Superior temporal gyrus (tissue), 1 donor: ENCODE measurements around the gene DDX10.
A peak's percentile ranks its signal among the peaks of the same experiment; 100 is the strongest.

Source experiments
- DNase-seq: peaks from one replicate; pipeline ENCODE4 v3.0.0-alpha.2; 2016; ENCODE audit errors: extremely low spot score

DDX10 gene

GRCh38 chr11:108938604-108939003, 273.7 kb downstream of the DDX10 start:
- no peak for DNase-seq

DNA sequence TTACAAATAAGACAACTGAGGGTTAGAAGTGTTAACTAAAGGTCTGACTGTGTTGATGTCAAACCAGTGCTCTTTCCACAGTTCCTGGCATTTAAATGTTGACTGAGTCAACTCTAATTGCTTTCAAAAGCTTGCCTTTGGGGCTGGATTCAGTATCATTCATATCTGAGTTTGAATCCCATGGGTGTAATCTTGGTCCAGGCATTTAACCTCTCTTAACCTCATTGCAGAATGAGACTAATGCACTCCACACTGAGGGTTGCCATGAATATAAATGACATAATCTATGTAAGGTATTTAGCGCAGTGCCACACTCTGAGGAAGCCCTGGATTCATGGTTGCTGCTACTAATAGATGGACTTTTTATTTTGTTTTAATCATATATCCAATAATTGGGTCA, 274.3 kb downstream of the DDX10 start:
- no peak for DNase-seq

GRCh38 chr11:108943853-108944252, 279.0 kb downstream of the DDX10 start:
- no peak for DNase-seq

DNA sequence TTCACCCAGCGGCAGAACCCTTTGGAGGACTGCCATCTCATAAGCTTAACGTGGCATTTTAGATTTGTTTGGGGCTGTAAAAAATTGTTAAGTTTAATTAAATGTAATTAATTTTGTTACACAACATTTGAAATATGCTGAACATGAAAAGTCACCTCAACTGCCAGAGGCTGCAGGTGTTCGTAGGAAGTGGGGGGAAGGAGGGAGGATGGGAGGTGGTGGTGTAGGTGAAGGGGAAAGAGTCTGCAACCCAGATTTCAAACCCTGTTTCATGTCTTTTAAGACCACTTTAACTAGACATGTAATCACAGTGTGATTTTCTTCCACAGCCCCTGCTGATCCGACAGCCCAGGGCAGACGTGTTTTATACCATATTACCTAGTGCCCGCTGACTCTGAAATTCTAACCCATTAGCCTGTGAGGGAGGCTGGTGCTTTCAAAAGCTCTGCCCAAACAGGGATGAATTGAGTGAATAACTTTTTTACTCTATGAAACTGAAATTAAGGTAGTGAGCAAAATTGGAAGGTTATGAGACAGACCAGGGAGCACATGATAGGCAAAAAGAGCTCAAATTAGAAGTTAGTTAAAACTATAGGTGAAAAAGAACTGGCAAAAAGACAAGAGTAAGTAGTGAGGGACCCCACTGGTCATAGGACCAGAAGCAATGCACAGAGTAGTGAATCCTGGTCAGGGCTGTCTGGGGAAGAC, 279.8 kb downstream of the DDX10 start:
- no peak for DNase-seq

DNA sequence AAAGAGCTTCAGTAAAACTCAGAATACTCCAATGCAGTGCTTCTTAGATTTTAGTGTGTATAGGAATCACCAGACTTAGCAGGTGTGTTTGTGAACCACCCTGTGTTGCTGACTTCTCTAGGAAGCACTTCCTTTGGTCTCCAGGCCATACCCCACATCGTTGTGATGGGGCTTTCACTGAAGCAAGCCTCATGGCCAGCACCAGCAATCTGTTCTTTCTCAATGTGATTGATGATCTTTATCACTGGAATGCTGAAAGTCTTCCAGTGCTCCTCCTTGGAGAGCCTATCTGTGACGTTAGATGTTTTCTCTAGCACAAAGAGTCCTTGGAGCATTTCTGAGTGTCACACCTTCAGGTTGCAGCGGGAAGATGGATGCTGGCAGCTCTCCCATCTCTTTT, 280.5 kb downstream of the DDX10 start:
- no peak for DNase-seq

GRCh38 chr11:108947654-108948570, 283.0 kb downstream of the DDX10 start:
- DNase-seq, result no peak

DNA sequence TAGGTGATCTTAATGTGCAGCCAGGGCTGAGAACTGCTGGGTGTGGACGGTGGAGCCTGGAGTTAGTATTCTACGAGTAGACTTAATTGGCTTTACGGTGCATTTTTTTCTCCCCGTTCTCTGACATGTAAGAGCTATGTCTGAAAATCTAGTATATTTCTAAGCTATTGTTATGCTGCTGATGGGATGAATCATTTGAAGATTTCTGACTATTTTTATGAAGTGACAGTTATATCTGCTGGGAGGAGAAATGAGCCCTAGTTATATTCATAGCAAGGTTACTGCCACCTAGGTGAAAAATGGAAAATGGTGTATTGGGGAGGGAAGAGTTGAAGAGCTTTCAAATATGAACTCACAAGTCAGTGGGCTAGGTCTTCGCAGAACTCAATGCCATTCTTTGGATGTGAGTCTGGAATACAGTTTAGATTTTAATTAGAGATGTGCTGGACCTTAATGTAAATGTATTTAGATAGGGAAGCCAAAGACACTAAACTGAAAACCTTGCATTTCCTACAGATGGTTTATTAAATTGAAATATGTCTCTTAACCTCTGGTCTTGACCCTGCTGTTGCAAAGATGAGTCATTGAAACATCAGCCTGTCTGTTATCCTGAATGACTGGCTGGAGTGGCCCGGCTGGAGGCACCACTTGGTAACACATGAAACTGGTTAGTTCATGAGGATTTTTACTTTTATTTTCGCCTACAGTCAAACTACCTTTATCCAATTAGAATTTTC, 293.7 kb downstream of the DDX10 start:
- DNase-seq, result no peak

DNA sequence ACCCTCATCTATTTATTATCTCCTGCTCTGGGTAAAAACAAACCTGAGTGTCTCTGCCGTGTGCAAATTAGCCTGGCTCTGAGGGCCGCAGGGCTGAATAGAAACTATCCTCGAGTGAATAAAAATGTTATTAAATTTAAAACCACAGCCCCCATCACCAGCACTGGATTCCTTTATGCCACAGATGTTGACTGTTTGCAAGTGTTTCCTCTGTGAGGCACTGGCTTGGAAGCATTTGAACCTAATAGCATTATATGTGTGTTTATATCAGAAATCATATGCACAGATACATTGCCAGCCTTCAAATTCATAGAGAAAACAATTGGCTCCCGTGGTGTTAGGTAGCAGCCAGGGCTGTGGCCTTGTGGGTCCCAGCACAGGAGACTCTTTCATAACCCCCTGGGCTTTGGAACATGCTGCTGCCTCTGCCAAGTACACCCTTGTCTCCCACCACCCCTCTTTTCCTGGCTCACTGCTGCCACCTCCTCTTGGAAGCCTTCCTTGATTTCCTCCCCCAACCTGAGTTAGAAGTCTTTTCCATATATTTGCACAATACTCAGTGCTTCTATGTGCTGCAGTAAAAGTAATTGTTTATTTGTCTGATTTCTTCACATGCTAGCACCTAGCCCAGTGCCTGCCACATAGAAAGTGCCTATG, 294.4 kb downstream of the DDX10 start:
- no peak for DNase-seq

DNA sequence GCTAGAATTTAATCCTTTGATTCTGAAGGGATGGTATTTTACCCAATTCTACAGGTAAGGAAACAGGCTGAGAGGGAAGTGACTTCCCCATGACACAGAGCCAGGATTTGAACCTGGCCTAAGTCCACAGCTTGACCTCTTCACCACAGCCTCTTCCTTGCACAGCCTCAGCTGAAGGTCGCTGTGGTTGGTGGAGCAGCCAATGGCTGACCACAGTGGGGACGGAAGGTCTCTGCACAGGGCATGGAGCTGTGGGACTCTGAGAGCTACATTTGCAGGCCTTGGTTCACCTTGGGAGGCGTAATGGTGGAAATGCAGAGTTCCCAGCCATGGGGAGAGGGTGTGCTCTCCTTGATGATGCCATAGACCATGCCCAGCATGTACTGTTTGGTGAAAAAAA, 295.0 kb downstream of the DDX10 start:
- DNase-seq, result no peak

GRCh38 chr11:108960501-108960900, 295.6 kb downstream of the DDX10 start:
- no peak for DNase-seq

GRCh38 chr11:108961095-108961494, 296.2 kb downstream of the DDX10 start:
- DNase-seq, result no peak

- no peak for DNase-seq
Measured at GRCh38 chr11:108963118-108963517, 298.2 kb downstream of the DDX10 start.

DNA sequence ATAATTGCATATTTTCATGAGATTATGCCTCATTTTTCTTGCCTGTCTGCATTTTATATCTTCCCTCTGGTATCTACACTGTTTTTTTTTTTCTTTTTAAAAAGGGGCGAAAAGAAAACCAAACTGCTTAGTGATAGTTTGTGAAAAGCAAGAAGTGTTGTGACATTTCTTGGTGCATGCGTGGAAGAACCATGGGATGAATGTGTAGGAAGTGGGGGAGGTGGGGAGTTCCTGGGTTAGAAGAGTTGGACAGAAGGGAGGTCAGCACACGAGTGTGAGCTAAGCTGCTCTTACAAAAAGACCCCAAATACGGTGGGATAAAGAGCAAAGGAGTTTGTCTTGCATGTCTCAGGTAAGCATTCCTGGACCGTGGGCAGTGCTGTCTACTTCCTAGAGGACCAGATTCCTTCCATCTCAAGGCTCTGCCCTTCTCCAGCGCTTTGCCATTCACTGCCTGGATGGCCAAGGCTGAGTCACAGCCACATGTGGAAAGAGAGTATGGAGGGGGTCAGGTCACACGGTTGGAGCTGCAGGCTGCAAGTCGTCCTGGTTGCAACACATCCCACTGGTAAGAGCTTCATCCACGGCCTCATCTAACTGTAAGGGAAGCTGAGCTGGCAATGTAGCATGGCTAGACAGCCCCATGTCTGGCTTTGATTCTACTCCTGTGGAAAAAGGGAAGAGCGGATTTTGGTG, 300.6 kb downstream of the DDX10 start:
- no peak for DNase-seq

DNA sequence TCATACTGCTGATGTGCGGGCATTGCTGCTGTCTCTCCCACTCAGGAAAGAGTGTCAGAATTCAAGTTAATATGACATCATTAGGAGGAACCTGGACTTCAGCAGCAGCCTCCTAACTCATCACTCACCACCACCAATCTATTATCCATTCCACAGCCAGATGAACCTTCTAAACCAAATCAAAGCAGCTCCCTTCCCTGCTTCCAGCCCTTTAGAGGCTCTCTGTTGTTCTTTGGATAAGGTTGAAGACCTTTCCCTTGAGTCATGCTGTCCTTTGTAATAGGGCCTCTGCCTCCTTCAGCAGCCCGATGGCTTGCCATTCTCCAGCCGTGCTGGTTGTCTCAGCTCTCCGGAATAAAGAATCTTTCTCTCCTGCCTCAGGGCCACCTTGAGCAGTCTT, 301.3 kb downstream of the DDX10 start:
- no peak for DNase-seq

DNA sequence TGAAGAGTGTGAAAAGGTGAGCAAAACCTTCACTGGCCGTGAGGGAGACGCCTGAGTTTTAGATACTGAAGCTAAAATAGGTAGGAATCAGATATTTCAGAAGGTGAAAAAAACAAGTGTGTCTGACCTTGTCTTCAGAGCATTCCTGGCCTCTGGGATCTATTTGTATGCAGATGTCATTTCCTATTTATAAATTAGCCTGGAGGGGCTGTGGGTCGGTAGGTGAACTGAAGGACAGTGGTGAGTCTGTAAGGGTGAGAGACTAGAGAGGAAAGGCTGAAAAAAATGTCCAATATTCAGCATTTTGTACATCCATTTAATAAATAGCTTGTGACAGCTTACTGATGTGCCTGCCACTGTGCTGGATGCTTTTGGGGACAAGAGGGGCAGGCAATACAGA, 302.1 kb downstream of the DDX10 start:
- DNase-seq, result no peak

DNA sequence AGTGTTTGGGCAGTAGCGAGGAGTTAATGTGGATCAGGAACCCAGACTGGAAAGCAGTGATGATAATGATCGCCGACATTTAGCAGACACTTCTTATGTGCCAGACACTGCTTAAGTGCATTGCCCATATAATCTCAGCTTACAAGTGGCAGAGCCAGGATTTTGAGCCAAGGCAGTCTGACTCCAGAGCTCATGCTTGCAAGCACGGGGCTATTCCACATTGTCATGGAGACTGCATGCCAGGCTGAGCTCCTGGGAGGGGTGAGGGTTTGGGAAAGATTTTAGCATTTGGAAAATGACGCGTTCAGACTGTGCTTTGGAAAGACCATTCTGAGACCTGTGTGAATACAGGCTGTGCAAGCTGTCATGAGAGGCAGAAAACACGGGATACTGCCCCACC, 302.7 kb downstream of the DDX10 start:
- peak; percentile 67 for DNase-seq

DNA sequence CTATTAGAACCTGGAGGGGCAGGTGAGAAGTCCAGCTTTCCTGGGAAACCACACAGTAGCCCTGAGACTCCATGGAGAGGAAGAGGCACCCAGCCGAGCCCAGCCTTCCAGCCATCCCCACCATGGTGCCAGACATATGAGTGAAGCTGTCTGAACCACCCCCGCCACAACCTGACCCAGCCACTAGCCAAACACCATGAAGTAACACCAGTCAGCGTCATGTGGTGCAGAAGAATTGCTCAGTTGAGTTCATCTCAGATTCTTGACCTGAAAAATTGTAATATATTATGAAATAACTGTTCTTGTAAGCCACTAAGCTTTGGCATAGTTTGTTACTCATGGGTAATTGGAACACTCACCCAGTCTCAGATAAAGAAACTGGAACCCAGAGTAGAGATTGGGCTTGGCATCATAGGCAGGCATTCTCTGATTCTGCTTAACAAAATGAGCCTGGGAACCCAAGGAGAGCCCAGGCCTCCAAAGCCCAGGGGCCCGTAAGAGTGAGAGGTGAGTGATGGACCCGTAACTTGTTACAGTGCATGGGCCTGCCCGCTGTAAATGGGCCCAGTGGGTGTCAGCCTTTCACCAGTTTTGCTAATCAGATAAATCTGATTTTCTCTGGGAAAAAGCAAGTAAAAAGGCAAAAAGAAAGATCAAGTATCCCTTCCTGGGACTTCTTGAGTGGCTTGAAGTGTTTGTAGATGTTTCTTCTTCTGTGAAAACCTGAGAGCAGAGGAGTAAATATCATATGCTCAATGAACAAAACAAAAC, 305.5 kb downstream of the DDX10 start:
- no peak for DNase-seq

- DNase-seq, result no peak
Measured at GRCh38 chr11:108973402-108974162, 308.7 kb downstream of the DDX10 start.

GRCh38 chr11:108975026-108975425, 310.2 kb downstream of the DDX10 start:
- DNase-seq, result no peak

DNA sequence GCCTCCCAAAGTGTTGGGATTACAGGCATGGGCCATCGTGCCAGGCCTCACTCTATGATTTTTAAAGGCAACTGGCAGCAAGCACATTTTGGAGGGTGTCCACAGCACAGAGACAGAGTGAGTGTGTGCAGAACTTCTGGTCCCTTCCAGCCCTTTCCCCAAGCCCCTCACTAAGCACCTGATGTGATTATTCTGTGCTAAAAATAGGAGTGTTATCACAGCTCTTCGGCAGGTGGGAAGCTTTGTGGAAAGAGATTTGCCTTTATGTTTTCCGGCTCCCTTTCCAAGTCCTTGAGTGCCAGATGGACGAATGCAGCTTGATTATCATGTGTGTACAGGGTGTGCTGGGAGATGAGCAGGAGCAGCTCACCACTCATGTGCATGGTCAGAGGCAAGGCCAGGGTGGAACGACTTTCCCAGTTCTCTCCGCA, 310.8 kb downstream of the DDX10 start:
- no peak for DNase-seq
